Measurements from ENCODE around the gene STXBP6. TPM values are rescaled to one million over a fixed set of nuclear protein-coding genes. Genes with fewer than 3 reads are reported as not detected.
A peak's percentile ranks its signal among the peaks of the same experiment; 100 is the strongest.

STXBP6 gene
- total RNA-seq, 2 donors from 2014 or later, result 19.9 to 28.3 TPM

DNA sequence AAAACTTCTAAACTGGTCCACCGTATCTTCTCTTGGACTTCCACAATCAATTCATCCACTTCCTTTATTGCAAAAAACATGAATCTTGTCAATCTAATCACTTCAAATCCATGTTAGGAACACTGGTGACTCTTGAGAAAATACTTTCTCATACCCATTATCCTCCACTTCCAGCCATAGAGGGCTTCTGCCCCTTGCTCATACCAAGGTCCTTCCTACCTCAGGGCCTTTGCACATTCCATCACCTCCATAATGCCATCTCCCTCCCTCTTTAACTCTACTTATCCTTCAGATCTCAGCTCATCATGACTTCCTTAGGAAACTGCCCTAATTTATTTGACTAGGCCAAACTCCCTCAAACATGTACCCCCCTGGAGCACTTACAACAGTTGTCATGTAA is 16.6 kb downstream of the STXBP6 start:
- DNase-seq (no peak), ATAC-seq (no peak)
- intact Hi-C loops (cut with DNase I, micrococcal nuclease), result no loop called here

DNA sequence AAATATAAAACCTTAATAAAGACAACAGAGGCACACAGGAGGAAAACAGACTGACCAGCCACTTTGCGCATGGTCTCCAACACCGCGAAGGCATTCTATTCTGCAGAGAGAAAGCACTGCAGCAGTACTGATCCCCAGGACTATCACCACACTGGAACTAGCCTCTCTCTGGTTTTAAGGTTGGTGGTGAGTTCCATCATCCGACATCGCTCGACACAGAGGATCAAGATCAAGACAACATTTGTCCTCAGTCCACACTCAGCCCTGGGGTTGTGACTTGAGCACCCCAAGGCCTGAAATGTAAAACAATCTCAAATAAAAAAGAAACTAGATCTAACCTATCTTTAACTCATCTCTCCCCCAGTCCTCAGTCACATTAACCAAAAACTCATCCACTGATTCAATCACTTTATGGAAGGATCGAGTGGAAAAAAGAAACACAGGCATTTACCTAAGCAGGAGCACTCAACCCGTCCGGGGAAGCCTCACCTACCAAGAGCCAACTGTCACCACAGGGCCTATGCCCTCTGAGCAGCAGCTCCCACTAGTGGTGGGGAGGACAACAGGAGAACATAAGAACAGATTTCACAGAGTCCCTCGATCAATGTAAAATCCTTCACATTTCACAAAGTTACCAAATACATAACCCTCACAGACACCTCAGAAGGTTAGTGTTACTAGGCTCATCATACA is 17.7 kb downstream of the STXBP6 start:
- DNase-seq, result no peak
- intact Hi-C loops (cut with DNase I, micrococcal nuclease), result no loop called here

DNA sequence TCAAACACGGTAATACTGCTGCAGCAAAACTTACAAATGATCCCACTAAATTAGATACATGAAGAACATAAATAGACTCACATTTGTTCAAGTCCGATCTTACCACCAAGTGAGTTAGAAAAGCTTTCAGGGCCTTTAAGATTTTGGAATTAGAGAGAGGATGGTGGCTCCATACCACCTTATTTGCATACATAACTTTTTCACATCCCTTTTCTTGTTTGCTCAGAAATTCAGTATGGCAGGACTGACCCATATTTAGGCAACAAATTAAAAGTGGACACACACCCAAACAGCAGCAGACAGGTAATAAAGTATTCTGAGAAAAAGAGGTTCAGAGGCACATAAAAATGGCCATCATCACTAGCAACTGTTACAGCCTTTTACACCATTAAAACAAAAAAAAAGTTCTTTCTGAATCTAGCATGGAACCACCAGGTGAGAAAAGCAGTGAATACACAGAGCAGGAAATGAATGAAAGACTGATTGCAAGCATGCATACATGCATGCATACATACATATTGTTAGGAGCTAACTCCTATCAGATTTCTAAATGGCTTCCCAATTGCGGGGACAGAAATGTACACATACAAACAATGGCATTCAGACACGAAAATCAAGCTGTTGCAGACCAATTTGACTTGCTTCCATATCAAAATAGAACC is 23.3 kb downstream of the STXBP6 start:
- DNase-seq (no peak), ATAC-seq (no peak)
- intact Hi-C loops (cut with DNase I, micrococcal nuclease), result no loop called here

More for the DNA sequence above, 17.7 kb downstream of the STXBP6 start:
- ATAC-seq, result no peak

DNA sequence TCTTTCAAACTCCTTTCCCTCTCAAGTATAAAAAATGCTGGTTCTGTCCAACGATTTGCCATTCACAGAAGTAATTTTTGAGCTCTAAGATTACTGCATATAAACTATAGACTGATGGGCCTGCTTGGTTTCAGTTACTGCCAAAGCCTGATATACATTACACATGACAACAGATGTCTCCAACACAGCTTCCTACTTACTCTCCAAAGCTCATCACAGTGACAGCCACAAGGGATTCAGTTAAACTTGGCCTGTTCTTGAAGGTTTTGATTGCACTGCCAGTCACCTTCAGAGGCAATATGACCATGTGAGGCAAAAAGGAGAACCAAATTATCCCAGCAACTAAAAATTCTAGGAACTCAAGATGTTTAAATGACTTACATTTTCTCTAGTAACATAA is 30.1 kb downstream of the STXBP6 start:
- DNase-seq (no peak), ATAC-seq (no peak)
- intact Hi-C loops (cut with DNase I, micrococcal nuclease), result no loop called here

DNA sequence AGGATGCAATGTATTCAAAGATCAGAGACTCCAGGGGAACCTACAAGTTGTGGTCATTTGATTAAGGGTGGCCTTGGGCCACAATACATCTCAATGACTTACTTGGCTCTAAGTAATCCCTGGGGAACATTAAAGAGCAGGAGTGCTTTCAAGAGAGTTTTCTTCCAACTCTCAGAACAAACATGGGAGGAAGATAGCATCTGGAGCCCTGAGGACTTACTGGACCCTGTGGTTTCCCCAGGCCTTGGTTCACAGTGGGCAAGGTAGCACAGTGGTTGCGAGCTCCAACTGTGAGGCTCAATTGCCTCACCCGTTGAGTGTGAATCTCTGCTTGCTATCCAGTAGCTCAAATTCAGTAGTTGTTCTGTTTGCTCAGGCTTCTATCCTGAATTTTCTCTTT is 32.4 kb downstream of the STXBP6 start:
- ATAC-seq, result no peak
- intact Hi-C loops (cut with DNase I, micrococcal nuclease), result no loop called here
- no peak for DNase-seq

DNA sequence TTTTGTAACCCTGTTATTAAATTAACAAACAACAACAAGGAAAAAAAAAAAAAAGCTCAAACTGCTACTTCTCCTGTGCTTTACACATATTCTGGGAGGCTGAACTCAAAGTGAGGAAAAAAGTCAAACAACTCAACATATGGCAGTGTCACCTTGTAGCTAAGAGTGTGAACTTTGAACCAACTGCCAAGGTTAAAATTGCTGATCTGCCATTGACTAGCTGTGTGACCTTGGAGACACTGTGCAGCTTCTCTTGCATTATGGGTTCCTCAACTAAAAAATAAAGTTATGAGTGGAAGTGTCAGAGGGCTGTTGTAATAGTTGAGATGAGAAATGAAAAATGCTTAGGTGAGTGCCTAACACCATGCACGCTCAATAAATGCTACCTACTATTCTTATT is 34.2 kb downstream of the STXBP6 start:
- ATAC-seq (no peak), DNase-seq (no peak)
- intact Hi-C loops (cut with DNase I, micrococcal nuclease), result no loop called here

DNA sequence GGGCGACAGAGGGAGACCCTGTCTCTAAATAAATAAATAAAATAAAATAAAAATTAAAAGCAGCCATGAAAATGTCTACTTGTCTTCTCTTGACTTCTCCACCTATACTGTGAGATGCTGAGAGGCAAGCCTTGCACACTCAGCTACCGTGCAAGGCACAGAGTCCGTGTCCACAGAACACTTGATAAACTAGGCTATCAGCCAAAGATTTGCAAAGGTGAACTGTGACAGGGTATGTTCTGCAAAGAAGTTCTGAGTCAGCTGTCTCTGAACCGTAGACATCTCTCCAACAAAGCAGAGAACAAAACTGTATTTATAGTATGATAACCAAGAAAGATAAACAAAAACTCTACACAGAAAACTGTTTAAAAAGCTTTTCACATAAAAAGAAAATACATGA is 35.5 kb downstream of the STXBP6 start:
- intact Hi-C loops (cut with DNase I, micrococcal nuclease), result no loop called here
- peak; percentile 63 for ATAC-seq
- no peak for DNase-seq

DNA sequence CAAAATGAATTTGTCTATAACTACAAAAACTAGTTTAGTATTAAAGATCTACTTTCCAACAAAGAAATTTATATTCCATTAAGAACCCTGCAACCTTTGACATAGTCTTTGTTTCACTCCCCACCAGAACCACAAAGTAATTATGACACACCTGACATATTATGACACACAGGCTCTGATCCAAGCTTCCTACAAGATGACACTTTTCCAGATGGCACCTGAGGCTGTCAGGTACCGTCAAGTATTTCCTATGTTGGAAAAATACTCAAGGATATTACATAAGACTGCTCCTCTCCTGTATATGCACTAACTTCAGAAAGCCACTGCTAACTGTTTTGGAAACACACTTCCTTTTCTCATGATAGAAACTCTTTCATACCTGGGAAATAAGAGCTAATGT is 38.9 kb downstream of the STXBP6 start:
- no peak for DNase-seq
- intact Hi-C loops (cut with DNase I, micrococcal nuclease), result no loop called here
- ATAC-seq, result peak; percentile 33

DNA sequence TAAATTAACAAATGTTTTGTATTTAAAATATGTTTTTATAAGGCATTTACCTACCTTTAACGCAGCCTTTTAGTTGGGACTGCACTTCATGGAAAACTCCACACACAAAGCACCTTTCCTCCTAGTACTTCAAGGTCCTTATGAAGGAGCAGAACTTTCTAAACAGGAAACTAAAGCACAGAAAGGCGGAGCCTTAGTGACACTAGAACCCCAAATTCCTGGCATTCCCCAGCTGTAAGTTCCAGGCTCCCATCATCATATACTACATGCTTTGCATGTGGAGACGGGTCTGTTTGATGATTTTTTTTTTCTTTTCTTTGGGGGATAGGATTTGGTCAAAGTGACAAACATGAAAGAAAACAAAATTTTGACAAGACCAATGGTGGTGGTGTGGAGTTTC is 39.5 kb downstream of the STXBP6 start:
- DNase-seq (no peak), ATAC-seq (no peak)
- intact Hi-C loops (cut with DNase I, micrococcal nuclease), result no loop called here

DNA sequence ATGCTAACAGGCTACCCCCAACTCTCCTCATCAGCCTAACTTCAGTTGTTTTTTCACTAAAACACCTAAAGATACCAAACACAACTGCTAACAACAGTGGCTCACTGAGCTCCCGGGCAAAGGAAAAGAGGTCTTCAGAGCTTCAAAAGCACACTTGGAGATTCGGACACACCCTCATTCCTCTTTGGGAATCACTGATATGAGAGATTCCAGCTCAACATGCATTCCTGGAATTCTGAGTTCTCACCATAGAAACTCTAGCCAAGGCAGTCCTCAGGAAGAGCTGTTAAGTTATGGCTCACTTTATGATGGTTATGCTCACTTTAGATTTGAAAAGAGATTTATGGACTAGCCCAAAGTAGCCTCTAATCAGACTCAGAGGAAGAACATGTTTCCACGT is 40.1 kb downstream of the STXBP6 start:
- DNase-seq, result no peak
- peak; percentile 33 for ATAC-seq
- intact Hi-C loops (cut with DNase I, micrococcal nuclease), result no loop called here

DNA sequence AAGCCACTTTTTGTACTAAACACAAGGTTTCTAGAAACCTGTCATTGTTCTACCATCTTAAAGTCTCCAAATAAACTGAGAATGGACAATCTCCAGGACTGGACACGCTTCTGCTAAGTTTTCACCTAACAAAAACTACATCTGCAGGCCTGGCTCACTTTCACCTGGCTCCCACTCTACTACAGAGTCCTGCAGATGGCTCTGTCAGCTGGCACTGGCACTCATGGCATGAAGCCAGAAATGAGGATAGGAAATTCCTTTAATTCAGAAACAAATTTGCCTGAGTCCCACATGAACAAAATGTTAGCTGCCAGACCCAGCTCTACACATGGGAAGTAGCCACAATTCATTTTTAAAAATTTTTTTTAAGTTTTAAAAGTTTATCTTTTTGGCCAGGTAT is 42.1 kb downstream of the STXBP6 start:
- intact Hi-C loops (cut with DNase I, micrococcal nuclease), result no loop called here
- ATAC-seq (peak; percentile 13), DNase-seq (peak in 1 of 2 donors; percentile 30)

DNA sequence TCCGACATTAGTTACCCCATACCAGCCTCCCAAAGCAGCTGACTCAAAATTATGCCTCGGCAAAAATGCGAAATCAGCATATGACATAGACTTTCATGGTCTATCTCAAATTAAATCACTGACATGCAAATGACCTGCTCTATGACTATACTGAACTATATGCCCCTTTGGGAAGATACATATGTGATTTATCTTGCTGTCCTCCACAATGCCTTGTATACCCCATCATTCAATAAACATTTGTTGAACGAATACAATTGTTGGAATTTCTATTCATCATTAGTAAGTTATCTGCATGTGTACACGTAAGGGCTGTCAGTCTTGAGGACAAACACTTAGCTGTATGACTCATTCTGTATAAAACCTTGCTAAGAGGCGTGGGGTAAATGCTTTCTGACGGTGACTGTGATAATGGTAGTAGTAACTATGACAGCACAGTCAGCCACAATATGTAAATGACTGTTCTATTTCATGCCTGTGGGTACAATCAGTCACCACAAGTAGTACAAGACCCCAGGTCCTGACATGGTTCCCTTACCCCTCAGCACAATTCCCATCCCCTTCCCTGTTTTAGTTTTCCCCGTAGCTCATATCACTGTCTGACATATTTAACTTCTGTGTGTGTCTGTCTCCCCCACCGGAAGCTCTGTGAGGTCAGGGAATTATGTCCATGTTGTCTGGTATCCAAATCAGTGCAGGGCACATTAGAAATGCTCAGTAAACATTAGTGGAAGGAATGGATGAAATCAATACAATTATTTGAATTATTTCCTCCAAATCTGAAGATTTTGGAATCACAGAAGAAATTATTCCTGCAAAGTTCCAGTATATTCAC is 42.8 kb downstream of the STXBP6 start:
- DNase-seq (no peak), ATAC-seq (peak; percentile 94)
- intact Hi-C loops (cut with DNase I, micrococcal nuclease), result no loop called here

DNA sequence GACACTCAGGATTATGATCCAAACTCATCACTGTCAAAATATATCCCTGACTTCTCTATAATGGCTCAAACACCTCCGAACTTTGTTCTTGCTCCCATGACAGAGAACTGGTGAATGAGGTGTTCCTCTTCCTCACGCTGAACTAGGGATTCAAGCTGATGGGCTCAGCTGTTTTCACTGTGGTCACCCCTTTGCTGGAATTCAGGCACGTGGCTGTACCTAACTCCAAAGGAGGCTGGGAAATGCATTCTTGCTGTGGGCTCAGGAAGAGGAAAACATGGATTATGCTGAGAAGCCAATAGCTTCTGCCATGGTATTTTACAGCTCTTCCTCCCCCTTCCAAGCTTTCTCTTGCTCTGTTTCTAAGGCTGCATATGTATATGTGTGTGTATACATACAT is 43.9 kb downstream of the STXBP6 start:
- no peak for ATAC-seq
- DNase-seq, result no peak
- intact Hi-C loops (cut with DNase I, micrococcal nuclease), result no loop called here

DNA sequence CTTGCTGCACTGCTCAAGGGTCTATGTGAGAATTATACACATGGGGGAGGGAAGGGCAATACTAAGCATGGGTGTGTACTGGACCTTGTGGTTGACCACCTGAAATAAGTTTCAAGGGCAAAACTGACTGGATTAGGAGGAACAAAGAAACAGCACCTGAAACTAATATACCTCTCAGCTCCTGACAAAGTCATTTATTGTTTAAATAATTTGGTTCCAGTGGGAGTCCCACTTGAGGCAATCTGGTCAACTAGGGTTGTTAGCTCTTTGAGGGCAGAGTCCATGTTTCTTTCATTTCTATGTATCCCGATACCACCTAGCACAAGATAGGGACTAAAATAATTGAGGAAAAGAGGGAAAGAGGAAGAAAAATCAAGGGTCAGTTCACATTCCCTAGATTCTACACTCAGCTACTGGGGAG is 45.5 kb downstream of the STXBP6 start:
- intact Hi-C loops (cut with DNase I, micrococcal nuclease), result no loop called here
- no peak for ATAC-seq
- no peak for DNase-seq

DNA sequence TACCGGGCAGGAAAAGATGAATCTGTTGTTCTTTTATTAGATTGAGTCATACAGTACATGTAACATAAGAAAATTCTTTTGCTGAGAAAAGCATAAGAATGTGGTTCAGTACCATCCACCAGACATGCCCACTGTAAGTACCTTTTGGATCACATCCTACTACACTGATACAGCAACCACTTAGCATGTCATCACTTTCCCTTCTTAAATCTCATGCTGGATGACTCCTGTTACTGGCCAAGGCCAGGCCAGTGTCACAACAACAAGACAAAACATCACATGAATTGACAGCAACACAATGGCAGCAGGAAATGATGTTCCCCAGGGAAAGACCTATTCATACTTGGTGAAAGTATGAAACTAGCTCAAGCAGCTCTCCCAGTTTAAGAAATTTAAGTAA is 46.4 kb downstream of the STXBP6 start:
- no peak for DNase-seq
- ATAC-seq, result no peak
- intact Hi-C loops (cut with DNase I, micrococcal nuclease), result no loop called here

DNA sequence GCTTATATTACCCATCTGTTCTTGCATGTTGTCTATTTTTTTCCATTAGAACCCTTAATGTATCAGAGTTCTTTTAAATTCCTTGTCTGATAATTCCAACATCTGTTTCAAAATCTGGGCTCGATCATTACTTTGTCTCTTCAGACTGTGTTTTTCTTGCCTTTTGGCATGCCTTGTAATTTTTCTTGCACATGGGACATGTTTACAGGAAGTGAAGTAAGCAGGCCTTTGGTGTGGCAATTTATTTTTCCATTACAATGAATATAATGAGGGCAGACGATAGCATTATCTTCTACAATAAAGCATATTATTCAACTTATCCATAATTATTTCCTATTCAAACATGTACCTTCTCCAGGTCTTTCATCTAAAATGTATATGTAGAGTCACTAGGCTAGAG is 48.3 kb downstream of the STXBP6 start:
- DNase-seq (no peak), ATAC-seq (no peak)
- intact Hi-C loops (cut with DNase I, micrococcal nuclease), result no loop called here

DNA sequence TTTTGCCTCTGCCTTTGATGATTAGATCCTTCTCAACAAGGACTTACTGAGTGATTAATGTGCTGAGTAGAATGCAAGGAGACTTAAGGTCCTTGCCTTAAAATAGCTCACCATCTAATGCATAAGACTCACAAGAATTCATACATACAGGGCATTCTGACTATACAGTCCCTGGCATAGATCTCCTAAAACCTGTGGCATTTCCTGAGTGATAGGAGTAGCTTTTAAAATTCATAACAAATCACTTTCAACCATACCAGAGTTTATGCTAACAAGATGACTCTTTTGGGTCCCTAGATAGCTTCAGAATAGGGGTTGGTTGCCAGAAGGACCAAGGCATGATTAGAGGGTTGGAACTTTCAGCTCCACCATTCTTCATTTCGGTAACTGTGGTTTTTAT is 48.8 kb downstream of the STXBP6 start:
- DNase-seq, result no peak
- ATAC-seq, result no peak
- intact Hi-C loops (cut with DNase I, micrococcal nuclease), result no loop called here

DNA sequence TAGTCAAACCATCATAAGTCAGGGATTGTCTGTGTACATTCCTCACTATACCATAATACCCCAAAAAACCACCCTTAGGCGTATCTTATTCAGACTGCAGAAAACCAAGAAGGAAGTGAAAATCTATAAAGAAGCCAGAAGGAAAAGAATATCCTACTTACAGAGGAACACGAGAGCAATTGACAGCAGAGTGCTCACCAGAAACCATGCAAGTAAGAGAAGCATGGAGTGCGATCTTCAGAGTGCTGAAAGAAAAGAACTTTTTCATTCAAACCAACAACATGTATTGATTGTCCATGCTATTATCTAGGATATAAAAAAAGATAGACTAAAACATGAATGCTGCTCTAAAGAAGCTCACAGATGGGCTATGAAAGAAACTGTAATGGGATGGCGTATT is 50.8 kb downstream of the STXBP6 start:
- ATAC-seq, result no peak
- no peak for DNase-seq
- intact Hi-C loops (cut with DNase I, micrococcal nuclease), result no loop called here

DNA sequence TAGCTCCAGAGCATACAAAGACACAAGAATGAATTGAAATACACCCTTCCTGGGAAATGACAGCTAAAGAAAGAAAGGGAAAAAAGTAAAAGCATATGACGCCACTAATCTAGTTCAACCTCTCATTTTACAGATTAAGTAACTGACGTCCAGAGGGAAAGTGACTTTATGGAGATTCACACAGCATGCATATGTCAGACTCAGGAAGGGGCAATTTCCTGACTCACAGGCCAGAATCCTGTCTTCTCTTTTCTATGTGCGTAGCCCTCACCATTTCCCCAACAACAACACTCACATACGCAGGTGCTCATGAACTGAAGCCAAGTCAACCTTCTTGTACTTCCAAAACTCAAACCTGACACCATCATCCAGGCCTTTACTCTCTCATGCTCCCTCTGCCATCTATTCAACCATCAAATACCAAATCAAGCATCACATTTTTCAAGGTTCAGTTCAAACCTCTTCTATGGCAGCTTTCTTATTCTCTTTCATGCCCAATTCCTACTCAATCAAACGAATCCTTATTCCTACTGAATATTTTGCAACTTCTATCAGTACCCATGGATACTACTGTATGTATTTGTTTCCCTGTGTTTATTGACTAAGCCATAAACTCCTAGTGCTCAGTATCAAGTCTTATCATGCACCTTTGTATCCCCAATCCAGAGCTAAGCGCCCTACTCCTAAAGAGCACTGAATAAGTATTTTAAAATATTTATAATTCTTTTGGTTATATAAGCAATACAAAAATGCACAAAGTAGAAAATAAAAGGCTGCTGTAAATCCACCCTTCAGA is 52.8 kb downstream of the STXBP6 start:
- ATAC-seq (peak; percentile 56), DNase-seq (no peak)
- intact Hi-C loops (cut with DNase I, micrococcal nuclease), result no loop called here
